MM.1S (cell line): Measurements from ENCODE around the gene MYL5.

ENCODE experiments used
- DNase-seq: peaks from one replicate; pipeline ENCODE4 v3.0.0-alpha.2; 2015
- H2AFZ ChIP-seq: fragments of 300-600 bp; sonication (generic); 2 replicates; pipeline ENCODE4 v1.6.0; 2016; ENCODE audit warnings: antibody characterized with exemption, low read length
- H3F3A ChIP-seq: fragments of 300-600 bp; sonication (generic); 2 replicates; pipeline ENCODE4 v1.6.1; 2016; ENCODE audit warnings: mild to moderate bottlenecking, antibody characterized with exemption, low read length, moderate library complexity, mixed read lengths; ENCODE audit not compliant: insufficient read depth
- H3K27ac ChIP-seq: fragments of 300-600 bp; sonication (generic); 2 replicates; pipeline ENCODE4 v1.5.1; 2016; ENCODE audit warnings: mild to moderate bottlenecking, low read length
- H3K27me3 ChIP-seq: fragments of 300-600 bp; sonication (generic); replicated peaks from 2 replicates; pipeline ENCODE4 v1.6.0; 2016; ENCODE audit warnings: low read length; ENCODE audit not compliant: insufficient read depth
- H3K36me3 ChIP-seq: fragments of 300-600 bp; sonication (generic); replicated peaks from 2 replicates; pipeline ENCODE4 v1.6.1; 2016; ENCODE audit warnings: mild to moderate bottlenecking, low read length, mixed read lengths; ENCODE audit not compliant: insufficient read depth
- H3K4me1 ChIP-seq: fragments of 300-600 bp; sonication (generic); 2 replicates; pipeline ENCODE4 v1.6.1; 2016; ENCODE audit warnings: low read length, mixed read lengths
- H3K4me2 ChIP-seq: fragments of 300-600 bp; sonication (generic); 2 replicates; pipeline ENCODE4 v1.6.0; 2016; ENCODE audit warnings: low read depth, low read length
- H3K4me3 ChIP-seq: fragments of 300-600 bp; sonication (generic); 2 replicates; pipeline ENCODE4 v1.5.1; 2016; ENCODE audit warnings: low read length, mixed read lengths
- H3K79me2 ChIP-seq: fragments of 300-600 bp; sonication (generic); 2 replicates; pipeline ENCODE4 v1.6.1; 2016; ENCODE audit warnings: mixed run types, low read length, mixed read lengths
- H3K9ac ChIP-seq: fragments of 300-600 bp; sonication (generic); 2 replicates; pipeline ENCODE4 v1.6.1; 2016; ENCODE audit warnings: low read length, mixed read lengths
- H3K9me2 ChIP-seq: fragments of 300-600 bp; sonication (generic); replicated peaks from 2 replicates; pipeline ENCODE4 v1.6.1; 2016; ENCODE audit warnings: mild to moderate bottlenecking, low read length, mixed read lengths; ENCODE audit not compliant: insufficient read depth
- H3K9me3 ChIP-seq: fragments of 300-600 bp; sonication (generic); replicated peaks from 2 replicates; pipeline ENCODE4 v1.6.1; 2016; ENCODE audit warnings: mild to moderate bottlenecking, low read length, mixed read lengths; ENCODE audit not compliant: insufficient read depth
- H4K20me1 ChIP-seq: fragments of 300-600 bp; sonication (generic); 2 replicates; pipeline ENCODE4 v1.6.1; 2016; ENCODE audit warnings: mild to moderate bottlenecking, low read length, moderate library complexity, mixed read lengths; ENCODE audit not compliant: insufficient read depth
- EZH2 ChIP-seq: fragments of 300-600 bp; sonication (generic); optimal IDR thresholded peaks from 2 replicates; pipeline ENCODE3; 2017; ENCODE audit warnings: low read depth, mild to moderate bottlenecking, antibody characterized with exemption, low read length, mixed read lengths
- EZH2phosphoT487 ChIP-seq: fragments of 300-600 bp; sonication (generic); IDR thresholded peaks from 2 replicates; pipeline ENCODE4 v1.6.1; 2018; ENCODE audit warnings: antibody characterized with exemption, low read length
- TF ChIP-seq, protein P1 (sequence below): fragments of 300-600 bp; sonication (generic); IDR thresholded peaks from 2 replicates; pipeline ENCODE4 v1.5.1; 2016; ENCODE audit warnings: antibody characterized with exemption, low read length, mixed read lengths

MYL5 gene

GRCh38 chr4:706834-707598, 32.7 kb downstream of the MYL5 start:
- H2AFZ ChIP-seq: no peak overlapping the region
- no peaks in the 10 kb centered on the region for H3K27me3 ChIP-seq
- H4K20me1 ChIP-seq: no peaks in the 10 kb centered on the region
- H3F3A ChIP-seq: no peaks in the 10 kb centered on the region
- DNase-seq: no peak
- no peak overlapping the region for H3K27ac ChIP-seq
- no peaks in the 10 kb centered on the region for H3K9me3 ChIP-seq
- no peaks in the 10 kb centered on the region for H3K36me3 ChIP-seq
- no peaks in the 10 kb centered on the region for H3K79me2 ChIP-seq
- no peak overlapping the region for H3K9ac ChIP-seq
- TF ChIP-seq EZH2 (no peak), EZH2phosphoT487 (no peak)
- TF ChIP-seq, protein P1, sequence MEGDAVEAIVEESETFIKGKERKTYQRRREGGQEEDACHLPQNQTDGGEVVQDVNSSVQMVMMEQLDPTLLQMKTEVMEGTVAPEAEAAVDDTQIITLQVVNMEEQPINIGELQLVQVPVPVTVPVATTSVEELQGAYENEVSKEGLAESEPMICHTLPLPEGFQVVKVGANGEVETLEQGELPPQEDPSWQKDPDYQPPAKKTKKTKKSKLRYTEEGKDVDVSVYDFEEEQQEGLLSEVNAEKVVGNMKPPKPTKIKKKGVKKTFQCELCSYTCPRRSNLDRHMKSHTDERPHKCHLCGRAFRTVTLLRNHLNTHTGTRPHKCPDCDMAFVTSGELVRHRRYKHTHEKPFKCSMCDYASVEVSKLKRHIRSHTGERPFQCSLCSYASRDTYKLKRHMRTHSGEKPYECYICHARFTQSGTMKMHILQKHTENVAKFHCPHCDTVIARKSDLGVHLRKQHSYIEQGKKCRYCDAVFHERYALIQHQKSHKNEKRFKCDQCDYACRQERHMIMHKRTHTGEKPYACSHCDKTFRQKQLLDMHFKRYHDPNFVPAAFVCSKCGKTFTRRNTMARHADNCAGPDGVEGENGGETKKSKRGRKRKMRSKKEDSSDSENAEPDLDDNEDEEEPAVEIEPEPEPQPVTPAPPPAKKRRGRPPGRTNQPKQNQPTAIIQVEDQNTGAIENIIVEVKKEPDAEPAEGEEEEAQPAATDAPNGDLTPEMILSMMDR: no peak
- no peaks in the 10 kb centered on the region for H3K9me2 ChIP-seq
- H3K4me2 ChIP-seq: no peak overlapping the region
- H3K4me1 ChIP-seq: no peaks in the 10 kb centered on the region
- no peak overlapping the region for H3K4me3 ChIP-seq

- no peak overlapping the region for H3K9ac ChIP-seq
- no peak overlapping the region for H3K4me2 ChIP-seq
- no peaks in the 10 kb centered on the region for H4K20me1 ChIP-seq
- H2AFZ ChIP-seq: no peak overlapping the region
- H3F3A ChIP-seq: no peaks in the 10 kb centered on the region
- no peak for DNase-seq
- no peaks in the 10 kb centered on the region for H3K36me3 ChIP-seq
- no peaks in the 10 kb centered on the region for H3K4me1 ChIP-seq
- H3K9me3 ChIP-seq: no peaks in the 10 kb centered on the region
- no peak overlapping the region for H3K4me3 ChIP-seq
- H3K9me2 ChIP-seq: no peaks in the 10 kb centered on the region
- no peak overlapping the region for H3K27ac ChIP-seq
- TF ChIP-seq EZH2: no peak
- TF ChIP-seq, protein P1: no peak
- no peak for TF ChIP-seq EZH2phosphoT487
- H3K79me2 ChIP-seq: no peaks in the 10 kb centered on the region
- H3K27me3 ChIP-seq: no peaks in the 10 kb centered on the region
Observed at GRCh38 chr4:707929-708630, 33.7 kb downstream of the MYL5 start.

GRCh38 chr4:708631-708933, 34.2 kb downstream of the MYL5 start:
- Histone ChIP-seq H4K20me1 (no peaks in the 10 kb centered on the region), H3K79me2 (no peaks in the 10 kb centered on the region), H3K9ac (no peak overlapping the region), H3K27me3 (no peaks in the 10 kb centered on the region), H3K4me2 (no peak overlapping the region), H3F3A (no peaks in the 10 kb centered on the region), H3K27ac (no peak overlapping the region), H3K9me2 (no peaks in the 10 kb centered on the region), H2AFZ (no peak overlapping the region), H3K4me3 (no peak overlapping the region), H3K9me3 (no peaks in the 10 kb centered on the region), H3K4me1 (no peaks in the 10 kb centered on the region), H3K36me3 (no peaks in the 10 kb centered on the region)
- DNase-seq: no peak
- no peak for TF ChIP-seq EZH2phosphoT487
- no peak for TF ChIP-seq EZH2
- TF ChIP-seq, protein P1: no peak
